CD4-positive, alpha-beta T cell treated with Interleukin-6 for 4 hours (primary cell): Measurements from ENCODE around the gene ATP8B1.

ENCODE experiments used
- DNase-seq: peaks from one replicate; pipeline ENCODE4 v3.0.0-alpha.2; 2020; ENCODE audit warnings: mixed read lengths

Gene ATP8B1

DNA sequence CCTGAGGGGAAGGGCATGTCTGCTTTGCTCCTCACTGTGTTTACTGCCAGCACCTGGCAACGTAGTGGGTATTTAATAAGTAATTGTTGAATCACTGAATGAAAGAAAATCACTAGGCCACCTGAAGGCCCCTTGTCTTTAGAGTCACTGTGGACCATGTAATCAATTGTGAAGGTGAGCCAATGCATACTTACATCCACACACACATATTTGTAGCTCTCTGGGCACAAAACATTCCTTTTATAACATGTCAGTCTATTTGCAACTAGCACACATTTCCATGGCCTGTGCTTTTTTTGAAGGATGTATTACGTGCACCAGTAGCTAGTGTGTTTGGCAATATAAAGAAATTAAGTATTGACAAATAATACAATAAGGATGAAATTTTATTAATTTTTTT lies 11.2 kb downstream of the ATP8B1 start:
- DNase-seq = no peak

DNA sequence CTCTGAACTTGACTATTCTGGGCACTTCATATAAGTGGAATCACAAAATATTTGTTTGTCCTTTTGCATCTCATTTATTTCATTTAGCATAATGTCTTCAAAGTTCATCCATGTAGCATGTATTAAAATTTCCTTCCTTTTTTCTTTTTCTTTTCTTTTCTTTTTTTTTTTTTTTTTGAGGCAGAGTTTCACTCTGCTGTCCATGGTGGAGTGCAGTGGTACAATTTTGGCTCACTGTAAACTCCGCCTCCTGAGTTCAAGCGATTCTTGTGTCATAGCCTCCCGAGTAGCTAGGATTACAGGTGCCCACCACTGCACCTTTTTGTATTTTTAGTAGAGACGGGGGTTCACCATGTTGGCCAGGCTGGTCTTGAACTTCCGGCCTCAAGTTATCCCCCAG lies 11.9 kb downstream of the ATP8B1 start:
- no peak for DNase-seq

DNA sequence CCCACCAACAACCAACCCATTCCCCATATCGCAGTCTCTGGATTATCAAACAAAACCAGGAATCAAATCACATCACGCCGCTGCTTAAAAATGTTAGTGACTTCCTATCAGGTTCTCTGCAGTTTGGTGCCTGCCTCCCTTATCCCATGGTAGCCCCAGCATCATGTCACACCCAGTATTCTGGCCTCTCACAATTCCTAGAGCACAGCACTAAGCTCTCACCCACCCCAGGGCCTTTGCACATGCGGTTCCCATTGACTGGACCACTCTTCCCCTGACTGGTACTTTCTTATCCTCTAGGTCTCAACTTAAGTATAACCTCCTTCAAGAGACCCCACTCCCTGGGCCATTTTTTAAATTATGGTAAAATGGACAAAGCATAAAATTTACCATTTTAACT lies 12.8 kb downstream of the ATP8B1 start:
- DNase-seq = no peak

- no peak for DNase-seq
These were observed 13.4 kb downstream of the ATP8B1 start for GRCh38 chr18:57789759-57790158.

GRCh38 chr18:57789090-57789489 lies 14.0 kb downstream of the ATP8B1 start:
- DNase-seq = no peak

- DNase-seq = no peak
These were observed 15.9 kb downstream of the ATP8B1 start for GRCh38 chr18:57787068-57787685.

DNA sequence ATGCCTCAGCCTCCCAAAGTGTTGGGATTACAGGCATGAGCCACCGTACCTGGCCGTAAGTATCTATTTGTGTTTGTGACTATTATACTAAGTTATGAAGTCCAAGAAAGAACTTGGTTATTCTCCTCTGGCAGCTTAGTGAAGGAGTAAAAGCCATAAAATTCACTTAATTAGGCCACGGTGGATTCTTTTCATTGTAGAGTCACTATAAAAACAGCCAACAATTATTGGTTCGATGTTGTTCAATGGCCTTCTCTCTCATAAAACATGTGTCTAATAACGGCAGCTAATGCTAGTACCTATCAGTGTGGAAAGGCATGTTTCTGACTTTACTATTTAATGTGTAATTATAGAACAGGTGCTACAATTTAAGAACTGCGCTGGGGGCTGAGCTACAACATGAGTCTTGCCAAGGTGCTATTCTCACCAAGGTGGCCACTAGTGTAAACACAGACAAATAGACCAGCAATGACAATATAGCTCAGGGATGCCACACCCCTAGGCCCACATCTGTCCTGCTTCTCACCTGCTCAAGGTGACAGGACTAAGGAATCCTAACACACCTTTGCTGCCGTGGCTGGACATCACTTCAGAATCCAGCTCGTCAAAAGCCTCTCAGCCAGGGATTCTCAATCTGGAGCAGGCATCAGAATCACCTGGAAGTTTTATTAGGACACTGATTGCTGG lies 17.2 kb downstream of the ATP8B1 start:
- no peak for DNase-seq

- no peak for DNase-seq
These were observed 18.4 kb downstream of the ATP8B1 start for GRCh38 chr18:57784801-57785114.

DNA sequence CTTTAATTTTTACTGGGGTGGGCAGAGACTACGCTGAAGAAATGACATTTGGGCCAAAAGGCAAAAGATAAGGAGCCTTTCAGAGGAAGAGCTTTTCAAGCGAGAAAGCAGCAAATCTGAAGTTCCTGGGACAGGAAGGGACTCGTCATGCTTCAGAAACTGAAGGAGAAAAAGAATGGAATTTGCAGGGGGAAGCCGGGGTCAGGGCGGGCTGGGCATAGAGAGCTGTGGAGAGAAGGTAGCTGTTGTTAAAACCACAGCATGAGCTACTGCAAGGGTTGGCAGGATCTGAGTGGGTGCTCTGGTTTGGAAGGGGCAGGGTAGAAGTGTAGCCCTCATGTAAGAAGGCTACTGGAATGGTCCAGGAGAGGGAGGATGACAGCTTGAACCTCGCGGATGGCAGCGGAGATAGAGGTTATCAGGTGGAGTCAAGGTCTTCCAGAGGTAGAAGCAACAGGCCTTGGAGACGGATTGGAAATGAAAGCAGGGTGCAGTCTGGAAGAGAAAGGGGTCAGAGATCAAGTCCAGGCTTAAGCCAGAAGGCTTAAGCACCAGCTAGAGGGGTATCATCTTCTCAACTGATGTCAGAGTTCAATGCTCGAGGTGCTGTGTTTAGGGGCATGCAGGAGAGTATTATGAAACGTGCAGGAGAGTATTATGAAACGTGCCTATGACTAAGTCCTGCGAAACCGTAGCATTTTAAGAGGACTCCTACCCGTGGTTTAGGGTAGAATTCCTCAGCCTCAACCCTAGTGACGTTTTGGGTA lies 18.9 kb downstream of the ATP8B1 start:
- DNase-seq = no peak

- DNase-seq = no peak
These were observed 21.1 kb downstream of the ATP8B1 start for GRCh38 chr18:57782049-57782448.

GRCh38 chr18:57780706-57781347 lies 22.3 kb downstream of the ATP8B1 start:
- DNase-seq = no peak

GRCh38 chr18:57780318-57780705 lies 22.8 kb downstream of the ATP8B1 start:
- DNase-seq = no peak

DNA sequence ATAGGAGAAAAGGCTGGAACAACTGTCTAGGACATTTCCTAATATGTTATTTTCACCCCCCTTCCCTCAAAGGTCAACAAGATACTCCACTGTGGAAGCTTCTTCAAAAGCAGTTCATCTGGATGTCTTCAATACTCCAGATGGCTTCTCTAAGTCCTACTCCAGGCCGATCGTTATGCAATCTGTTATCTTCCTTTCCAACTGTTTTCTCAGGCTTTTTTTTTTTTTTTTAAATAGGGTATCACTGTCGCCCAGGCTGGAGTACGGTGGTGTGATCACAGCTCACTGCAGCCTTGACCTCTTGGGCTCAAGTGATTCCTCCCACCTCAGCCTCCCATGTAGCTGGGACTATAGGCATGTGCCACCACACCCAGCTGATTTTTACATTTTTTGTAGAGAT lies 26.3 kb downstream of the ATP8B1 start:
- DNase-seq = no peak

DNA sequence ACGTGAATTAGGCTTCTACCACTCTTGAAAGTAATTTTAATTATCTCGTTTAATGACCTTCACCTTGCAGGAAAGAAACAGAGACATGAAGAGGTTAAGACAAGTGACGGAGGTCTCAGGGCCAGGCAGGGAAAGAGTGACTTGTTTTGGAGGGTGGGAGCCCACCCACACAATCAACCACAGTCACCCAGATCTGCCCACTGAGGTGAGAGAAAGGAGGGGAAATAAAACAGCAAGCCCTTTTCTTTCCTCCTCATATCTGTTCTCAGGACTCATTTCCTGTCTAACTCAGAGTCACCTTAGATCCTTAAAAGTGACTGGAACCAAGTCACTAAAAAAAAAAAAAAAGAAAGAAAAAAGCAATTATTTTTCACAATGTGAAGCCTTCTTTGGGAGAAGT lies 26.8 kb downstream of the ATP8B1 start:
- DNase-seq = no peak

DNA sequence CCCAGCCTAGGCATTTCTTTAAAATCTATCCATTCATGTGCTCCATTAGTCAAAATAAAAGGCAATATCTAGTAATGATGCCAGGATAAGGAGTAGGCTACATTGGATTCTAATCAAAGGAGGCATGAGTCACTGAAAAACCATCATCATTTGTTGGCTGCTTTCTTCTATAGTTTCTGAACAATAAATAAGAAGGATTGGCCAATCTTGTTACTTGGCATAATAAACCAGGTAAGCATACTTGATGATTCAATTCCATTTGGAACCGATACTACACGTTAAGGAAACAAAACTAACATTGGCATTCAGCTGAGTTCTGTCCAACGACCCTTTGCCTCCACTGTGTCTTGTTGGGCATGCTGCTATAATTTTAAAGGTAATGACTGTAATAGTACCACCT lies 27.2 kb downstream of the ATP8B1 start:
- DNase-seq = no peak

DNA sequence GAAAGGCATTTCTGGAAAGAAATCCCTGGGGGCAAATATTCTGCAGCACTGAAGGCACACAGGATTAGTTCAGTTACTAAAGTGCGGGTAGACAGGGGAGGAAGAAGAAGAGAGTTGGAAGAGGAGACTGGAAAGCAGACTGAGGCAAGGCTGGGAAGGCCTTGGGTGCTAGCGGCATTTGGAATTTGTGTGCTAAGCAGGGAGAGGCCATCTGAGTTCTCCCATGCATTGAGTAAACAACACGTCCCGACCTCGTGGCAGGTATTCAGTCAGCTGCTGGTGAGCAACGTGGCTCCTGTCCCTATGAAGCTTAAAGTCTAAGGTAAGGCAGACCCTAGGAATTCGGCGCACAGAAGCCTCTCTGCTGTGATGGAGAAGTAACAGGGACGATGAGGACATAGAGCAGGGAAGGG lies 30.7 kb downstream of the ATP8B1 start:
- DNase-seq = no peak

GRCh38 chr18:57771626-57772025 lies 31.5 kb downstream of the ATP8B1 start:
- DNase-seq = no peak

DNA sequence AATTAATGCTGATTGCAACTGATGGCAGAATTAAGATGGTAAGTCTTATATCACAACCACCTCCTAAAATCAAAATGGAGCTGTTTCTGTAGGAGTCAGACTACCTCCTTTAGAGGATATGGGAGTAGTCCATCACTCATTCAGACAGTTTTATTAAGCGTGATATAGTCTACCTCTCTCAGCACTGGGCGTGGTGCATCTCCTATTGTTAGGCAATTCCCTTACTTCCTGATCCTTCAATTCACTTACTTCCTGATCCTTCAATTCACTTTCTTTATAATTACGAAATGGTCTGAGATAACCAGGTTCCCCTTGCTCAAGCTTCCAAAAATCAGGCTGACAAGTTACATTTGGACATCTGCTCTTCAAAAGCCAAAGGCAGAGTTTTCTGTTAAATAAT lies 31.9 kb downstream of the ATP8B1 start:
- no peak for DNase-seq

GRCh38 chr18:57768537-57769326 lies 34.4 kb downstream of the ATP8B1 start:
- no peak for DNase-seq

DNA sequence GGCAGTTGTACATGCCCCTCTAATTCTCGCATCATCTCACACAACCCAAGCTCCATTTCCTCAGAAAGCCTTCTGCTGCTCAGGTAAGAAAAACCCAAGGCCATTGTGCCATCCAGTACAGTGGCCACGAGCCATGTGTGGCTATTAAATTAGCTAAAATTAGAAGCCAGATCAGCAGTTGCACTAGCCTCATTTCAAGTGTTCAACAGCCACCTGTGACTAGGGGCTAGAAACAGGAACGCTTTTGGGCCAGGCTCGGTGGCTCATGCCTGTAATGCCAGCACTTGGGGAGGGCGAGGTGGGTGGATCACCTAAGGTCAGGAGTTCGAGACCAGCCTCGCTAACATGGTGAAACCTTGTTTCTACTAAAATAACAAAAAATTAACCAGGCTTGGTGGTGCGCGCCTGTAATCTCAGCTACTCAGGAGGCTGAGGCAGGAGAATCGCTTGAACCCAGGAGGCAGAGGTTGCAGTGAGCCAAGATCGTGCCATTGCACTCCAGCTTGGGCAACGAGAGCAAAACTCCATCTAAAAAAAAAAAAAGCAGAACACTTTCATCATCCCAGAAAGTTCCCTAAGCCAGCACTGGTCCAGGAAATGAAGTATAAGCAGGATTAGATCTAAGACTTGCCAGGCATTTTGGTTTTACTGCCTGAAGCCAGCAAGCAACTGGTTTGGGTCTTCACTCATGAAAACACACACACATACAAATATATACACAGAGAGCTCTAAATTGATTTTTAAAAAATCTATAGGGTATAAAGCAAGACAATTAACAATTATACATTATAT lies 35.7 kb downstream of the ATP8B1 start:
- DNase-seq = no peak

- no peak for DNase-seq
These were observed 38.1 kb downstream of the ATP8B1 start for GRCh38 chr18:57764995-57765394.

DNA sequence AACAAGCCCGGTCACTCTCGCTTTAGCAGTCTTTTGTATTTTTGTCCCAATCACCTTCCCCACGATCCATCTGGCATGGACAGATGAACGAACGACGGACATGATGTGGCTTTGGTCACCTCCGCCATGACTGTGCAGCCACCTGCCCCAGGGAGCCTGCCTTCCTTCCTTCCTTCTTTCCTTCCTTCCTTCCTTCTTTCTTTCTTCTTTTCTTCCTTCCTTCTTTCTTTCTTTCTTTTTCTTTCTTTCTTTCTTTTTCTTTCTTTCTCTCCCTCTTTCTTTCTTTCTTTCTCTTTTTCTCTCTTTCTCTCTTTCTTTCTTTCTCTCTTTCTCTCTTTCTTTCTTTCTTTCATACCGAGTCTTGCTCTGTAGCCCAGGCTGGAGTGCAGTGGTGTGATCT lies 39.0 kb downstream of the ATP8B1 start:
- DNase-seq = no peak
